Body of pancreas (tissue), 4 donors: ENCODE results near the gene COL19A1.

Experiments
- CTCF ChIP-seq, 7 experiments: fragments of 450-650 bp in 4 of 7; fragments of 200-600 bp in 3 of 7; sonication (generic) in 3 of 7; IDR thresholded peaks; one replicate each; pipeline ENCODE4 v1.5.1; 2016 to 2019; ENCODE audit warnings: antibody characterized with exemption in 7 of 7
- POLR2A ChIP-seq, 3 donors: fragments of 450-650 bp; IDR thresholded peaks; one replicate each; pipeline ENCODE4 v1.6.1; 2016; ENCODE audit warnings: antibody characterized with exemption in 3 of 3, mild to moderate bottlenecking in 2 of 3

GRCh38 chr6:70112716-70113115 lies 246.4 kb downstream of the COL19A1 start:
- TF ChIP-seq POLR2A (IDR thresholded peaks at IDR 0.05) (no peak), CTCF (IDR thresholded peaks at IDR 0.05) (no peak)
